GM12864 (cell line): ENCODE measurements around the gene EMX1.
"Not testable (repeated sequence)": the region's sequence is repeated elsewhere in the genome, so short reads cannot be mapped to it uniquely, and the experiment has no call there.

Experiments
- DNase-seq: peaks from one replicate; pipeline ENCODE4 v3.0.0-alpha.2; 2011; ENCODE audit warnings: low read depth
- H3K4me3 ChIP-seq: 2 replicates; pipeline ENCODE4 v1.5.1; 2011; ENCODE audit warnings: mild to moderate bottlenecking, low read depth, low read length, control low read depth
- CTCF ChIP-seq: IDR thresholded peaks from 2 replicates; pipeline ENCODE4 v1.5.1; 2011; ENCODE audit warnings: low read depth, mild to moderate bottlenecking, moderate library complexity, low read length, control low read depth, inconsistent platforms; ENCODE audit errors: missing control alignments

Gene EMX1

GRCh38 chr2:72900191-72900825 lies 17.0 kb upstream of the EMX1 start:
- H3K4me3 ChIP-seq, result no peak overlapping the region
- TF ChIP-seq CTCF, result no peak
- DNase-seq, result no peak

DNA sequence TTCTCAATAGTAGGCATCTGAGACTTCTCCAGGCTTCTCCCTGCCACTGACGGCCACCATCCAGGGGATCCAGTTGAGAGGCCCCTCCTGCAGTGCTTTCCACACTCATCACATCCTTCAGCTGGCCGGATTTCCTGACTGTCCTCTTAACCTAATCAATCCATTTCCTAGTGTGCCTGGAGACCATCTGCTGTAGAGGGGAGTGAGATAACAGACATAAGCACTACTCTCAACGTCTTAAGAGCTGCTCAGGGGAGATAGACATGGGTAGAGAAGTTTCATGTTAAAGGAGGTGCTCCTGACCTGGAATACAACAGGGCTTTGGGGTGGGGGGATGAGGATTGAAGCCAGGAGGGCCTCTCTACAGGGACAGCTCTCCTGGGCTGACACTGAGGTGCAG lies 15.9 kb upstream of the EMX1 start:
- TF ChIP-seq CTCF, result no peak
- H3K4me3 ChIP-seq, result no peak overlapping the region
- no peak for DNase-seq

DNA sequence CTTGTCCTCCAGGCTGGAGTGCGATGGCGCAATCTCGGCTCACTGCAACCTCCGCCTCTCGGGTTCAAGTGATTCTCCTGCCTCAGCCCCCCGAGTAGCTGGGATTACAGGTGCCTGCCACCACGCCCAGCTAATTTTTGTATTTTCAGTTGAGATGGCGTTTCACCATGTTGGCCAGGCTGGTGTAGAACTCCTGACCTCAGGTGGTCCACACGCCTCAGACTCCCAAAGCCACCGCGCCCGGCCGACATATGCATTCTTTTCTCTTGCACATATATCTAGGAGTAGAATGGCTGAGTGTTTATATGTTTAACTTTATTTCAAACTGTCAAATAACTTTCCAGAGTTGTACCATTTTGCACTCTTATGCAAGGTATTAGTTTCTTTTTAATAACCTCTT lies 9.9 kb upstream of the EMX1 start:
- not testable (repeated sequence) for H3K4me3 ChIP-seq, DNase-seq

DNA sequence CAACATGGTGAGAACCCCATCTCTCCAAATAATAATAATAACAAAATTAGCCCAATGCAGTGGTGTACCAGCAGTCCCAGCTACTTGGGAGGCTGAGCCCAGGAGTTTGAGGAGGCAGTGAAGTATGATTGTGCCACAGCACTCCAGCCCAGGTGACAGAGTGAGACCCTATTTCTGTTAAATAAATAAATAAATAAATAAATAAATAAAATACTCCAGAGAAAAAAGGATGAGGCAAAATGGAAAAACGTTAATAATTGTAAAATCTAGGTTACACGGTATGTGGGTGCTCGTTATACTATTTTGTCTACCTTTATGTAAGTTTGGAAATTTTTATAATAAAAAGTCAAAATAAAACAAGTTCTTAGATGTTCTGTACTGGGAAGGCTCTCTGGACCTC lies 8.6 kb upstream of the EMX1 start:
- TF ChIP-seq CTCF, result no peak
- H3K4me3 ChIP-seq, result no peak overlapping the region
- no peak for DNase-seq

- H3K4me3 ChIP-seq, result no peak overlapping the region
- DNase-seq, result no peak
- TF ChIP-seq CTCF, result no peak
Measured at GRCh38 chr2:72911256-72911655, 6.1 kb upstream of the EMX1 start.

GRCh38 chr2:72913486-72914205 lies 3.7 kb upstream of the EMX1 start:
- H3K4me3 ChIP-seq, result no peak overlapping the region
- DNase-seq, result no peak
- TF ChIP-seq CTCF, result no peak

DNA sequence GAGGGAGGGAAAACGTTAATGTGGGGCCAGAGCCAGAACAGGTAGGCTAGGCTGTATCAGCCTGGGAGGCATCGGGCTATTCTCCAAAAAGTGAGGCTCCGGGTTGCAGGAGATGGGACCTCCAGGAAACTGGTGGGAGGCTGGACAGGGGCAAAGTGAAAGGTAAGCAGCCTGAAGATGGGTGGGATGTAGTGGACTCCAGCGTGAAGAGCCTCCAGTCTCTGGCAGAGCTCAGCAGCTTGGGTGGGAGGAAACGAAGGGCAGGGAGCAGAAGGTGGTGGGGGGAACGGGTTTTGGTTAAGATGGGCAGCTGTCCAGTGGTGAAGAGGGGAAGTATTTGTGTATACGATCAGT lies 3.1 kb upstream of the EMX1 start:
- TF ChIP-seq CTCF, result no peak
- no peak overlapping the region for H3K4me3 ChIP-seq

More for the DNA sequence above, 3.1 kb upstream of the EMX1 start:
- DNase-seq, result no peak
